Activated naive CD4-positive, alpha-beta T cell treated with anti-CD3 and anti-CD28 coated beads, Interleukin-2, amount 50 U/mL, for 24 hours (primary cell): Measurements from ENCODE around the gene EFHD2.
"Not testable (repeated sequence)": the region's sequence is repeated elsewhere in the genome, so short reads cannot be mapped to it uniquely, and the experiment has no call there.

Experiments
- H3K27ac Mint-ChIP-seq: one replicate; pipeline ENCODE4 v1.8.0; 2021; ENCODE audit warnings: mild to moderate bottlenecking, mixed read lengths
- H3K27me3 Mint-ChIP-seq: one replicate; pipeline ENCODE4 v1.8.0; 2021; ENCODE audit warnings: mixed read lengths
- H3K36me3 Mint-ChIP-seq: one replicate; pipeline ENCODE4 v1.8.0; 2021; ENCODE audit warnings: mixed read lengths
- H3K4me1 Mint-ChIP-seq: one replicate; pipeline ENCODE4 v1.8.0; 2021; ENCODE audit warnings: mixed read lengths
- H3K4me3 Mint-ChIP-seq: one replicate; pipeline ENCODE4 v1.8.0; 2021; ENCODE audit warnings: mild to moderate bottlenecking, mixed read lengths
- H3K9me3 Mint-ChIP-seq: one replicate; pipeline ENCODE4 v1.8.0; 2021; ENCODE audit warnings: mixed read lengths

EFHD2 gene

GRCh38 chr1:15445390-15446122 lies 35.9 kb downstream of the EFHD2 start:
- H3K9me3 Mint-ChIP-seq, result no peaks in the 10 kb centered on the region
- peak overlapping the region; percentile 13 for H3K27ac Mint-ChIP-seq
- H3K27me3 Mint-ChIP-seq, result peaks cover 5% of the 10 kb centered on the region
- H3K4me1 Mint-ChIP-seq, result no peaks in the 10 kb centered on the region
- no peaks in the 10 kb centered on the region for H3K36me3 Mint-ChIP-seq
- no peak overlapping the region for H3K4me3 Mint-ChIP-seq

DNA sequence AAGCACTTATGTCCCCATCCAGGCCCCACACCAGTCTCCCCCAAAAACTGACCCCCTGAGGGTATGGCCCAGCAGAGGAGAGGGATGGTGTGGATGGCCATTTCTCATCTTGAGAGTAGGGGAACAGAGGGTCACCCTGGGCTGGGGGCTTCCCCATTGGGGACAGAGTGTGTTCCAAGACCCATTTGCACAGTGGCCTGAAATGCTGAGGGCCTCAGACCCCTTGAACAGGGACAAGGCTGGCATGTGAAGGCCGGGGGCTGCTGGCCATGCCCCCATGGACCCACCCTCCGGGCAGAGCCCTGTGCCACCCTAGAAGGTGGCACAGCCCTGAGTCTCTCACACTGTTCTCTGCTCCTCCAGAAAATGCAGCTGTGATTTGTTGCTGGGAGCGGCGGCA lies 36.5 kb downstream of the EFHD2 start:
- H3K4me1 Mint-ChIP-seq, result no peaks in the 10 kb centered on the region
- no peaks in the 10 kb centered on the region for H3K36me3 Mint-ChIP-seq
- peaks cover 5% of the 10 kb centered on the region for H3K27me3 Mint-ChIP-seq
- no peak overlapping the region for H3K4me3 Mint-ChIP-seq
- peak overlapping the region; percentile 13 for H3K27ac Mint-ChIP-seq
- no peaks in the 10 kb centered on the region for H3K9me3 Mint-ChIP-seq

- Mint-ChIP-seq H3K9me3 (no peaks in the 10 kb centered on the region), H3K27me3 (peaks cover 5% of the 10 kb centered on the region), H3K36me3 (no peaks in the 10 kb centered on the region), H3K27ac (no peak overlapping the region), H3K4me1 (no peaks in the 10 kb centered on the region), H3K4me3 (no peak overlapping the region)
Measured at GRCh38 chr1:15448877-15449462, 39.3 kb downstream of the EFHD2 start.

DNA sequence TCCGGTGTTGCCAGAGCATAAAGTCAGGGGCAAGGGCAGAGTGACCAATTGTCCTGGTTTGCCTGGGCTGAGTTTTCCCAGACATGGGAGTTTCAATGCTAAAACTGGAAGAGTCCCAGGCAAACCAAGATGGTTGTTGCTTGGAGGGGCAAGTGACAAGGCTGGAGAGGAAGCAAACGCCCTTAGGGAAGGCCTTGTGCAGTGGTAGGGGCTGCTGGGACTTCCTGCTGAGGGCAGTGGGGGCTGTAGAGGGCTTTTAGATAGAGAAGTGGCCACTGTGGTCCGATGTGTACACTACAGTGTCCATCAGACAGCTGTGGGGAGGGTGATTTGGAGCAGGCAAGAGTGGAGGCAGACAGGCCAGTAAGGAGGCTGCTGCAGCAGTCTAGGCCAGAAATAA lies 39.9 kb downstream of the EFHD2 start:
- Mint-ChIP-seq H3K9me3 (no peaks in the 10 kb centered on the region), H3K36me3 (no peaks in the 10 kb centered on the region), H3K27me3 (peaks cover 5% of the 10 kb centered on the region), H3K4me3 (no peak overlapping the region), H3K27ac (no peak overlapping the region), H3K4me1 (no peaks in the 10 kb centered on the region)

GRCh38 chr1:15451014-15451722 lies 41.5 kb downstream of the EFHD2 start:
- no peaks in the 10 kb centered on the region for H3K36me3 Mint-ChIP-seq
- H3K27me3 Mint-ChIP-seq, result peaks cover 5% of the 10 kb centered on the region
- H3K4me3 Mint-ChIP-seq, result no peak overlapping the region
- H3K9me3 Mint-ChIP-seq, result no peaks in the 10 kb centered on the region
- no peaks in the 10 kb centered on the region for H3K4me1 Mint-ChIP-seq
- no peak overlapping the region for H3K27ac Mint-ChIP-seq

GRCh38 chr1:15452216-15452615 lies 42.5 kb downstream of the EFHD2 start:
- Mint-ChIP-seq H3K36me3 (no peaks in the 10 kb centered on the region), H3K27me3 (peaks cover 3% of the 10 kb centered on the region), H3K4me1 (no peaks in the 10 kb centered on the region), H3K4me3 (no peak overlapping the region), H3K27ac (no peak overlapping the region), H3K9me3 (no peaks in the 10 kb centered on the region)

- H3K27ac Mint-ChIP-seq, result no peak overlapping the region
- H3K4me1 Mint-ChIP-seq, result no peaks in the 10 kb centered on the region
- H3K9me3 Mint-ChIP-seq, result no peaks in the 10 kb centered on the region
- H3K36me3 Mint-ChIP-seq, result no peaks in the 10 kb centered on the region
- no peaks in the 10 kb centered on the region for H3K27me3 Mint-ChIP-seq
- no peak overlapping the region for H3K4me3 Mint-ChIP-seq
Measured at GRCh38 chr1:15452866-15453571, 43.3 kb downstream of the EFHD2 start.

- Mint-ChIP-seq H3K36me3 (no peaks in the 10 kb centered on the region), H3K4me1 (no peaks in the 10 kb centered on the region), H3K27me3 (no peaks in the 10 kb centered on the region), H3K4me3 (no peak overlapping the region), H3K9me3 (no peaks in the 10 kb centered on the region), H3K27ac (no peak overlapping the region)
Measured at GRCh38 chr1:15453734-15454133, 44.0 kb downstream of the EFHD2 start.

GRCh38 chr1:15454256-15454655 lies 44.6 kb downstream of the EFHD2 start:
- Mint-ChIP-seq H3K4me1 (no peaks in the 10 kb centered on the region), H3K4me3 (no peak overlapping the region), H3K27ac (no peak overlapping the region), H3K27me3 (no peaks in the 10 kb centered on the region), H3K9me3 (no peaks in the 10 kb centered on the region), H3K36me3 (no peaks in the 10 kb centered on the region)

DNA sequence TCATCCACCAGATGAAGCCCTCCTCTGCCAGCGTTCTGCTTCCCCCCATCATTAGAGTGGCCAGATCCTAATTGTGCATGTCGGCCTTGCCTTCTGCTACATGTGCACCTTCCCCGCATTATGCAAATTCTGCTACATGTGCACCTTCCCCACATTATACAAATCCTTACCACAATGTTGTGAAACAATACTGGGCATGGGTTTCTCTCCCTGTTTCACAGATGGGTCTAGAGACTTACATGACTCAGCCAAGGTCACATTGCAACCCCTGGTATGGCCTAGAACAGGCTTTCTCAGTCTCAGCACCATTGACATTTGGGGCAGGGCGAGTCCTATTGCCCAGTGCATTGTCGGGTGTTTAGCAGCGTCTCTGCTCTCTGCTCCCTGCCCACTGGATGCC lies 45.8 kb downstream of the EFHD2 start:
- no peak overlapping the region for H3K4me3 Mint-ChIP-seq
- no peaks in the 10 kb centered on the region for H3K9me3 Mint-ChIP-seq
- no peaks in the 10 kb centered on the region for H3K4me1 Mint-ChIP-seq
- H3K27me3 Mint-ChIP-seq, result no peaks in the 10 kb centered on the region
- H3K36me3 Mint-ChIP-seq, result no peaks in the 10 kb centered on the region
- H3K27ac Mint-ChIP-seq, result no peak overlapping the region

DNA sequence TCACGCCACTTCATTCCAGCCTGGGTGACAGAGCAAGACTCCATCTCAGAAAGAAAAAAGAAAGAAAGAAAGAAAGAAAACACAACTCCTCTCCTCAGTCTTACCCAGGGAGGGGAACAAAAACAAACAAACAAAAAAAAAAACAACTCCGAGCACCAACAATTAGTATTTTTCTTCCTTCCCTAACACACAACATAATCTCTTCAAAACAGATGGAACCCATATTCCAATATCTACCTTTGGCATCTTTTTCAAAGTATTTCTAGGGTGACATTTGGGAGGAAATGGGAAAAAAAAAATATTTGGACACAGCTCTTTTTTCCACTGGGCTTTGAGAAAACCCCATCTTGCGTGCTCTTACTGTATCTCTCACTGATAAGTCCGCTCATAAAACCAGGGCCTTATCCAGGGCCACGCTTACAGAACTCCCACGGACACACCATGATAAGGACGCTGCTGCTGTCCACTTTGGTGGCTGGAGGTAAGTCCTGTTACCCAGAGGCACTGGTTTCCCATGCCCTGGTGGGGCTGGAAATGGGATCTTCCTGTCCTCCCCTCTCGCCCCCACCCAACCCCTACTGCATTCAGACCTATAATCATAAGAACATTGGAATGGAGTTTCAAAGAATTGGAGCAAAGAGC lies 46.7 kb downstream of the EFHD2 start, which contains the start of gene CELA2A:
TSS of gene CELA2A (plus strand) at position 420 of the 642 bp plus-strand sequence. CDS start at position 442, 22 bp downstream.
- no peaks in the 10 kb centered on the region for H3K4me1 Mint-ChIP-seq
- no peaks in the 10 kb centered on the region for H3K36me3 Mint-ChIP-seq
- H3K27ac Mint-ChIP-seq, result no peak within 1 kb of the TSS
- no peak within 1 kb of the TSS for H3K4me3 Mint-ChIP-seq
- no peaks in the 10 kb centered on the region for H3K9me3 Mint-ChIP-seq
- no peaks in the 10 kb centered on the region for H3K27me3 Mint-ChIP-seq

GRCh38 chr1:15457585-15457984 lies 47.9 kb downstream of the EFHD2 start:
- no peak overlapping the region for H3K4me3 Mint-ChIP-seq
- no peaks in the 10 kb centered on the region for H3K36me3 Mint-ChIP-seq
- no peaks in the 10 kb centered on the region for H3K4me1 Mint-ChIP-seq
- no peaks in the 10 kb centered on the region for H3K27me3 Mint-ChIP-seq
- H3K27ac Mint-ChIP-seq, result no peak overlapping the region
- no peaks in the 10 kb centered on the region for H3K9me3 Mint-ChIP-seq

- H3K27me3 Mint-ChIP-seq, H3K36me3 Mint-ChIP-seq, H3K9me3 Mint-ChIP-seq, H3K4me1 Mint-ChIP-seq, H3K4me3 Mint-ChIP-seq, H3K27ac Mint-ChIP-seq: not testable (repeated sequence)
Measured at GRCh38 chr1:15458388-15458787, 48.7 kb downstream of the EFHD2 start.

DNA sequence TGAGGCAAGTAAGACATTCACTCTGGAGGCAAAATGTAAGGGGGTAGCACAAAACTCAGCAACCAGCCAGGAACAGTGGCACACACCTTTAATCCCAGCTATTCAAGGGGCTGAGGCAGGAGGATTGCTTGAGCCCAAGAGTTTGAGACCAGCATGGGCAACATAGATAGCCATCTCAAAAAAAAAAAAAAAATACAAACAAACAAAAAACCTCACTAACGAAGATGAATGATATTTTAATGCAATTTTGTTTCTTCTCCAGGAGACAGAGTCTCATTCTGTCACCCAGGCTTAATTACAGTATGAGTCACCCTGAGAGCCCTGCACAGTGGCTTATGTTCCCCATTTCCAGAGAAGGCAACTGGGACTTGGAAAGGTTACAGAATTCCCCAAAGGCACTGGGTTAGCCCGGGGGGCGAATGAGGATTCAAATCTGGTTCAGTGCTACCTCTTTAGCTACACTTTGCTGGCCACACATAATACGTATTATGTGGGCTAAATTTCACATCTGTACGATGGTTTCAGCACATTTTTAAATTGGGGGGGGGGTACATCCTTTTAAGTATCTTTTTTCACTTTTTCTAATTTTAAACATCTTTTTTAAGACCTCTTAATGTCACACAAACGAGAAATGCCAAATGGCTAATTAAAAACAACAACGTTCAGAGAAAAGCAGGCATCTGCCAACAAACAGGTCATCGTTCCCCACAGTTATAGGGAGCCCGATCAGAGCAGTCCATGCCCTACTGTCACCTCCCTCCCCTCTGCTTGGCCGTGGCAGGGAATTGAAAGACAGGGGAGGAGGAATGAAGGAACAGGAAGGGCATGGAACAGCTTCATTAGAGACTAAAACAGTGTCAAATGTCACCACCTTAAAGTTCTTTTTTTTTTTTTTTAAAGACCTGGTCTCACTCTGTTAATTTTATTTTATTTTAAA lies 50.4 kb downstream of the EFHD2 start:
- Mint-ChIP-seq H3K27ac (no peak overlapping the region), H3K27me3 (no peaks in the 10 kb centered on the region), H3K9me3 (no peaks in the 10 kb centered on the region), H3K4me1 (no peaks in the 10 kb centered on the region), H3K4me3 (no peak overlapping the region), H3K36me3 (no peaks in the 10 kb centered on the region)
